HG03442 (cell line): ENCODE measurements around the gene DEDD.

Experiments
- ATAC-seq: cut with Tn5 transposase; IDR thresholded peaks from one replicate; pipeline ENCODE4 v1.9.1; 2021; ENCODE audit warnings: mild to moderate bottlenecking, moderate library complexity; ENCODE audit not compliant: unreplicated experiment

Gene DEDD

GRCh38 chr1:161077426-161077825, 55.0 kb downstream of the DEDD start:
- no peak for ATAC-seq

DNA sequence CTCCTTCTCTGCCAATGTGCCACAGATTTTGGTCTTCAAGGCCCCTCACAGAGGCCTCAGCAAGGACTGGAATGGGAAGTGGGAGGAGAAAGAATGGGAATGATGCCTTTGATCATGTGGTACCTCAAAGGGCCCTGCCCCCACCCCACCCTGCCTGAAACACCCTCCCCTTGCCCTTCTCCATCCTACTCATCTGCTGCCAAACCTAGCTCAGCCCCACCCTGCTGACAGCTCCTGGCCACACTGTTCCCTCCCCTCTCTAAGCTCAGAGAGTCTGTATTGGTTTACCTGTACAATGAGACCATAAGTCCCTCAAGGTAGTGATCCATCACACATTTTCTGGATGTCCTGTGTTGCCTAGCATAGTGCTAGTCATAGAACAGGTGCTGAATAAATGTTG, 56.1 kb downstream of the DEDD start:
- no peak for ATAC-seq

GRCh38 chr1:161074676-161075368, 57.6 kb downstream of the DEDD start:
- no peak for ATAC-seq

- ATAC-seq: no peak
Measured at GRCh38 chr1:161073474-161074121, 58.9 kb downstream of the DEDD start.

GRCh38 chr1:161072751-161073449, 59.6 kb downstream of the DEDD start:
- ATAC-seq: no peak

DNA sequence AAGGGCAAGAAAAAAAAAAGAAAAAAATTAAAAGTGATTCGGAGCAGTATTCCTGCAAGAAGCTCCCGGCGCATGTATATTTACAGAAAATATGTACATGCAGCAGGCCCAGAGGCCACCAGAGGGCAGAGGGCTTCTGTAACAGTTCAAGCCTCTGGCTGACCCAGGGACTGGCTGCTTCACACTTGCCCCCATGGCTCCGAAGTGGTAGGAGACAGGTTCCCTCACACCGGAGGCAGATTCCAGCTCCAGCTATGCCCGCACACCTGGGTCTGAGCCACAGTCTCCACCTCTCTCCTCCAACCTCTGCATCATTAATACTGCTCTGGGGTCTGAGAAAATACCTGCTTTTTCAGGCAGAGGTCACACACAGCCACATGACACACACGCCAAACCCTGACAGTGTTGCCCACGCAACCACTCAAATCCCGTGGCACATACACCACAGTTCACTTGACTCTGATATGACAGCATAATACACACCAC, 60.5 kb downstream of the DEDD start:
- no peak for ATAC-seq
